Neural progenitor cell (in vitro differentiated cells): ENCODE results near the gene AKR1E2.

ENCODE experiments used
- CTCF ChIP-seq: fragments of 200-600 bp; sonication (generic); IDR thresholded peaks from 2 replicates; pipeline ENCODE4 v1.5.1; 2017; ENCODE audit warnings: antibody characterized with exemption, mild to moderate bottlenecking
- EZH2 ChIP-seq: fragments of 200-600 bp; sonication (generic); IDR thresholded peaks from 2 replicates; pipeline ENCODE4 v1.6.1; 2017; ENCODE audit warnings: antibody characterized with exemption, mild to moderate bottlenecking, moderate library complexity
- EZH2phosphoT487 ChIP-seq: fragments of 200-600 bp; sonication (generic); IDR thresholded peaks from 2 replicates; pipeline ENCODE4 v1.6.1; 2017; ENCODE audit warnings: antibody characterized with exemption

GRCh38 chr10:4894335-4894734, 68.3 kb downstream of the AKR1E2 start:
- TF ChIP-seq EZH2, result no peak
- TF ChIP-seq CTCF, result no peak
- no peak for TF ChIP-seq EZH2phosphoT487
